NCI-H774 (cell line): ENCODE measurements around the gene HS3ST5.
A peak's percentile ranks its signal among the peaks of the same experiment; 100 is the strongest.
"Not testable (repeated sequence)": the region's sequence is repeated elsewhere in the genome, so short reads cannot be mapped to it uniquely, and the experiment has no call there.

Experiments
- DNase-seq: peaks from one replicate; lab custom pipeline; 2025; lab: John Stamatoyannopoulos, UW

Gene HS3ST5

DNA sequence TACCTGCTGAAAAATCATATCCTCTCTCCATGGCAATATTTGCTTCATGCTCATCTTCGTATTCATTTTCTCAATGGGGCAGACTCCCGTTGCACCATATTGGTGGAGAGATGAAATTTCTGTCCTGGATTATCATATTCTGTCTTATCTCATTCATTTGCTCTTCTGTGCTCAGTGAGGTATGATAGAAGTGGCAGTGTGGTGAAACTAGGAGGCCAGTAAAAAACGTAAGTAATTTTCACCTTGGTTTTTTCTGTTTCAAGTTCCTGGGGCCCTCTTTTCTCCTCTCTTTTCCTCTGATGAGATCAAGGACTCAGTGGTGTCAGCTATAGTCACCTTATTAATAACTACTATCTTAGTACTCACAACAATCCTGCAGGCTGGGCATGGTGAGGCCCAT is 189.4 kb downstream of the HS3ST5 start:
- DNase-seq = no peak

GRCh38 chr6:114151064-114151690 is 191.6 kb downstream of the HS3ST5 start:
- DNase-seq = no peak

DNA sequence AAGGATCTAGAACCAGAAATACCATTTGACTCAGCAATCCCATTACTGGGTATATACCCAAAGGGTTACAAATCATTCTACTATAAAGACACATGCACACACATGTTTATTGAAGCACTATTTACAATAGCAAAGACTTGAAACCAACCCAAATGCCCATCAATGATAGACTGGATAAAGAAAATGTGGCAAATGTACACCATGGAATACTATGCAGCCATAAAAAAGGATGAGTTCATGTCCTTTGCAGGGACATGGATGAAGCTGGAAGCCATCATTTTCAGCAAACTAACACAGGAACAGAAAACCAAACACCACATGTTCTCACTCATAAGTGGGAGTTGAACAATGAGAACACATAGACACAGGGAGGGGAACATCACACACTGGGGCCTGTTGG is 193.6 kb downstream of the HS3ST5 start:
- DNase-seq = not testable (repeated sequence)

DNA sequence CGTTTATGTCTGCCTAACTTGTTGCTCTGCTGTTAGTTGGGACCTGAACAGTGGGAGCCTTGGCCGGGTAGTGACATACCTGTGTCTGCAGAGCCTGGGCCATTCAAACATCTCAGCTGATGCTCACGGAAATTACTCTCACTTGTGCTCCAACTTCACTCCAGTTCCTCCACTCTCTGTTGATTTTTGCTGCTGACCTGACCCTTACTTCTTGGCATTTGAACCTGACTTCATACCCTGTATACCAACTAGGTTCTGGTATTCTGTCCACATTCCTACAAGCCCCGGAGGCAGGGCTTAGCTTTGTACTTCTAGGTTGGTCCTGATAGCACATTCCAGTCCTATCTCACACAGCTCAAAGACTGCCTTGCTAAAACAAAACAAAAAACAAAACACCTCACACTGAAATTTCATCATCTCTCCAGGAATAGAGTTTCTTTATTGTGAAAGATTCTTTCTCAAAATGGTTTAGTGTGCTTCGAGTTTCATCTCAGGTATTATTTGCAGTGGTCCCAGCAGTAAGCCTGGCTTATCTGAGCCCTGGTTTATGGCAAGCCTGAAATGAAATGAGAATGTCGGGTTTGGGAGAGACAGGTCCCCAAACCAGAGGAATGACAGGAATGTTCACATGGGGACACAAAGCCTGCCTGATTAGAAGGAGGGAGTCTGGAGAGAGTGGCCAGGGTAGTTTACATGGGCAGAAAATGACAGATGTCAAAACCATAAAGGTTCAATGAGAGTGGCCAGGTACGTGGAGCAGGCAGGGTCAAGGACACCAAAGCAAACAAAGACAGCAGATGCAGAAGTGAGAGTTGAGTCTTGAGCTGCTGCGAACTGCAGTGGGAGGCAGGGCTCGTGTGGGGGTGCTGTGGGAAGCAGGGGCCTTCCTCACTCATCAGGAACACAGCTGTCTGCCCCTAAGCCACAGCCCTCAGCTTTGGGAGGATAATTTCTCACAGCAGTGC is 197.7 kb downstream of the HS3ST5 start:
- no peak for DNase-seq

- no peak for DNase-seq
These were observed 200.6 kb downstream of the HS3ST5 start for GRCh38 chr6:114142258-114142657.

- DNase-seq = no peak
These were observed 202.4 kb downstream of the HS3ST5 start for GRCh38 chr6:114140416-114140815.

DNA sequence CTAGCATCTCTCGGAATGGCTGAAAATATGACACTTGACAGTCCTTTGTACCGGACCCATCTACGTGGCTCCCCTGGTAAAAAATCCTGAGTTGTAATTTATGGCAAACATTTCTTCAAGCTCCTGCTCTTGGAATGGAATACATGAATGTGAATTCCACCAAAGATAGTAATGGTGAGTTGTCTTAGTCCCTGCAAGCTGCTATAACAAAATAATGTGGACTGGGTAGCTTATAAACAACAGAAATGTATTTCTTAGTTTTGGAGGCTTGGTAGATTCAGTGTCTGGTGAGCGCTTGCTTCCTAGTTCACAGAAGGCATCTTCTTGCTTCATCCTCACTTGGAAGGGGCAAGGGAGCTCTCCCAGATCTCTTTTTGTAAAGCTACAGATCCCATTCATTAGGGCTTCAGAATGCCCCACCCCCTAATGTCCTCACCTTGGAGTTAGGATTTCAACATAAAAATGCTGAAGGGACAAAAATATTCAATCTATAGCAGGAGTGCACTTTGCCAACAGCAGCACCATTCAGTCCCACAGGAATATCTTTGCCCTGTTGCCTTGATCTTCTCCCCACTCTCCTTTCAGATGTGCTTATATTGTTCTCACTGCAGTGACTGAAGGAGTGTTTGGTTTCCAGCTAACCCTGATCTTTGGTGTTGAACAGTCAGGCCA is 204.1 kb downstream of the HS3ST5 start:
- no peak for DNase-seq

DNA sequence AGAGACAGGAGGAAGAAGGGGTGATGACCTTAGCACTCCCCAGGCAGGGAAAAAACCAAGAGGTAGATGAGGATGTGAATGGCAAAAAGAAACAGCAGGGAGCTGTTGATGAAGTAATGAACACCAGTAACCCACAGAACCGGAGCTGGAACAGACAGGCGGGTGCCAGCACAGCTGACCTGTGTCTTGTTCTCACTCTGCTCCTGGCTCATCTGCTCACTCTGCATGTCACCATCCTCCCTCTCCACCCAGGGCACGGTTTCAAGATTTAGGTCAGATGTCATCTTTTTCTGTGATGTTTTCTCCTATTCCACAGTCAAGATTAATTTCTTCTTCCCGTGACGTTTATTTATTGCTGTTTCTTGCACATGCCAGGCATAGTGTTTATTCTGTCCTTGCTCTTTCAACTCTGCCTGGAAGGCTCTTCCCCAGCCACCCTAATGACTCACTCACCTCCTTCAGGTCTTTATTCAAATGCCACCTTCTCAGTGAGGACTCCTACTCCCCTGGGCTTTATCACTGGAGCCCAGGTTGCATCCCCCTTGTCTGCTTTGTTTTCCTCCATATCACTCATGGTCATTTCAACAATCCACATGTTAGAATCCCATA is 207.4 kb downstream of the HS3ST5 start:
- no peak for DNase-seq

DNA sequence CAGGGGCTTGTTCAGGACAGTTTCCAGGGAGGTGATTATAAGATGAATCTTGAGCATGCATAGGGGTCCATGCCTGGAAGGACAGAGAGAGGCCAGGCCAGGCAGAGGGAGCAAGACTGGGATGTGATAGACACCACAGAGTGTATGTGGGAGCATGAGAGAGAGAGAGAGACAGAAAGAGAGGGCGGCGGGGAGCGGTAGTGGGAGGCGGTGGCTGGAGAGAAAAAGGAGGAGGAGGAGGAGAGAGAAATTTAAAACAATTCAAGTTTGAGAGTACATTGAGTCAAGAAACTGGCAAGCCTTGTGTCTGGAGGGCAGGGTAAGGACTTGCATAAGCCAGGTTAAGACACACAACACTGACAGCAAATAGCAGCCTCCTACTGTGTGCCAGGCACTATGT is 209.0 kb downstream of the HS3ST5 start:
- no peak for DNase-seq

- DNase-seq = no peak
These were observed 210.9 kb downstream of the HS3ST5 start for GRCh38 chr6:114131945-114132344.

- DNase-seq = no peak
These were observed 217.2 kb downstream of the HS3ST5 start for GRCh38 chr6:114125576-114125975.

DNA sequence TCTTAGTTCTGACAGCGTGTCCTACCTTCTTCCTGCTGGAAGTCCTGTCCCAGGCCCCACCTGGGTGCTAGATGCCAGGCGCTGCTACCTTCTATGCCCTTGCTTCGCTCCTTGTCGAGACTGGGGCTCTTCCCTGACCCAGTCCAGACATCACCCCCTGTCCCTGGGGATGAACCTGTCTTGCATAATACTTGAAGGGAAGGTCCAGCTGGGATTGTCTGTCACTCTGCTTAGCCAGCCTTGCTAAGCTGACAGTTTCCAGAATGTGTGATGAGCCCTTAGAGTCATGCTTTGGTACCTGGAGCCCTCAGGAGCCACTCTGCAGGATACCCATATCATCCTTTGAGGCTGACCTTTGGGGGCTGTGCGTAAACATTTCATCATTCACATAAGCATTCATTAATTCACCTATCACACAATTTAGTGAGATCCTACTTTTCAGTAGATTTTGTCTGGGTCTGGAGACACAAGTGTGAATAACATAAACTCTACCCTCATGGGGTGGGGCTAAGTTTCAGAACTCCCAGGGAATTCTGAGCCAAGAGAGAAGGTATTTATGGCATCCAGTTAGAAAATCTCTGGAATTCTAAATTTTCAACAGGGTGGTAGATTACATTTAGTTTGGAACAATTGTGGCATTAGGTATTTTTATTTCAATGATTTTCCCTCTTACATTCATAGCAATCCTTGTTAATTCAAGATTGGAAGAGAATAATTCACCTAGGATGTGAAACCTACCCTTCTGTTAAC is 220.7 kb downstream of the HS3ST5 start:
- DNase-seq = no peak

GRCh38 chr6:114119056-114119455 is 223.8 kb downstream of the HS3ST5 start:
- no peak for DNase-seq

DNA sequence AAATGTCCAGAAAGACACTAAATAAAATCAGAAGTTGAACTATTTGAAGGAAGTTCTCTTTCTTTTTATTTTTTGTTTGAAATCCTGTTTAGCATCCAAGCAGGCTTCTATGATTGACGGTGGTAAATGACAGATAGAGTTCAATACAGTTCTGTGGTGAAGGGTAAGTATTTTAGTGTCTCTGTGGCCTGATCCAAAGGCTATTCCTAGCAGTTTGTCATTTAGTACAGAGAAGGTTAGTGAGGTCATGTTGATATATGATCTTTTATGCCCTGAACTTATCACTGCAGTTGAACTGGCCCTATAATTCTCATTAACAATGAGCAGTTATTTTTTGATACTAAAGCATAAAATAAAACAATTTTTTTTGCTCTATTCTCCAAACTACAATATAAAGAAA is 227.2 kb downstream of the HS3ST5 start:
- DNase-seq = no peak

DNA sequence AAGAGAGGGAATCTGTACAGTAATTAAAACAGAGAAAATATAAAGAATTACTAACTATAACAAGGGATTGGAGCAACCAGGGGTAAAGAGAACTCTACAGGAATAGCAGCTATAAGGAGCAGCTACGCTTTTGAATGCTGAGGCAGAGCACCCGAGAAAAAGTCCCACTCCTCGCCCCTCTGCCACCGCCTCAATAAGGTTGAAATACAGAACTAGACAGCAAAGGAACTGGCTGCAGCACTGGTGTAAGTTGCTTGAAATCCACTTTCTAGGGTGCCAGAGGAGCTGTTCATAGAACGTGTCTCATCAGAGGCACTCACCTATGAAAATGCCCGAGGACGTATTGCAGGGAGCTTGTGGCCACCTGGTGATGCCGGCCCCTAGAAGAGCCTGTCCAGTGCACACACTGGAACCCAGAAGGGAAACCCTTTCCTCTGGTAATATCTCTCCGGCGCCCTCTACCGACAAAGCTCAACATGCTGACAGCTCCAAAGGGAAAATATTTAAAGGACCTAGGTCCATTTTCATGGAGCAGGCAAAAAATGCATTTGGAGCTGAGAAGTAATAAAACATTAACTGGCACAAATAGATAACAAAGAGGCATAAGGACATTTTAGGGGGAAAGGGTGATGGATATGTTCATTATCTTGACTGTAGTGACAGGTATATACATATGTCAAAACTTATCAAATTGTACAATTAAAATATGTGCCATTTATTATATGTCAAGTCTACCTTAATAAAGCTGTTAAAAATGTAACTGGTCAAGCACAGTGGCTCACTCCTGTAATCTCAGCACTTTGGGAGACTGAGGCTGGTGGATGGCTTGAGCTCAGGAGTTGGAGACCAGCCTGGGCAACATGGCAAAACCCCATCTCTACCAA is 234.5 kb downstream of the HS3ST5 start:
- peak; percentile 65 for DNase-seq

DNA sequence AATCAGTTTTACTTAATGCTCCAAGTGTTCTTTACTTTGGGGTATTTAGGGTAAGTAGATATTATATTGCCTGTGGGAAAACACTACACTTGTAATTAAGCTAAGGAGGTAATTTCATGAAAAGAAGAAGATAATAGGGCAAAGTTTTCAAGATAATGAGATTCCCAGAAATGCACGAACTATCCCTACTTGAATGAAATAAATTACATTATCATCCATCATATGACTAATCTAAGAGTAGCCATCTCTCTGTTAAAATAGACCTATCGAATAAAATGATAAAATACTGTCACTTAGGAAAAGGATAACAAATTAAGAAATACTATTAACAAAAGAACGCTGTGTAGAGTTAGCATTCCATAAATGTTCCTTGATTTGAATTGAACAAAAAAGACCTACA is 236.8 kb downstream of the HS3ST5 start:
- no peak for DNase-seq

DNA sequence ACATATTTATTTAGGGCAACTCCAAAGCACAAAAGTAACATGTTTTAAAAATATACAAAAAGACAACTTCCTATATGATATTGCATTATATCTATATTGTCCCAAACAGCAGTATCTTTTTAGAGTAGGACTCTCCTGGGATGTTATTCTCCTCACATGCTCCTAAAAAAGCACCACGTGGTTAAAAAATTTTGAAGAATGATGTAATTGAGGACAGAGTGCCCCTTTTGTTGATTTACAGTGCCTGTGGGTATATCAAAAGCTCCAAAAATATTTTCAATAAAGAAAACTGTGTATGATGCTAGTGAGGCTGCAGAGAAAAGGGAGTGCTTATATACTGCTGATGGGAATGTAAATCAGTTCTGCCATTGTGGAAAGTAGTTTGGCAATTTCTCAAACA is 241.6 kb downstream of the HS3ST5 start:
- DNase-seq = no peak

DNA sequence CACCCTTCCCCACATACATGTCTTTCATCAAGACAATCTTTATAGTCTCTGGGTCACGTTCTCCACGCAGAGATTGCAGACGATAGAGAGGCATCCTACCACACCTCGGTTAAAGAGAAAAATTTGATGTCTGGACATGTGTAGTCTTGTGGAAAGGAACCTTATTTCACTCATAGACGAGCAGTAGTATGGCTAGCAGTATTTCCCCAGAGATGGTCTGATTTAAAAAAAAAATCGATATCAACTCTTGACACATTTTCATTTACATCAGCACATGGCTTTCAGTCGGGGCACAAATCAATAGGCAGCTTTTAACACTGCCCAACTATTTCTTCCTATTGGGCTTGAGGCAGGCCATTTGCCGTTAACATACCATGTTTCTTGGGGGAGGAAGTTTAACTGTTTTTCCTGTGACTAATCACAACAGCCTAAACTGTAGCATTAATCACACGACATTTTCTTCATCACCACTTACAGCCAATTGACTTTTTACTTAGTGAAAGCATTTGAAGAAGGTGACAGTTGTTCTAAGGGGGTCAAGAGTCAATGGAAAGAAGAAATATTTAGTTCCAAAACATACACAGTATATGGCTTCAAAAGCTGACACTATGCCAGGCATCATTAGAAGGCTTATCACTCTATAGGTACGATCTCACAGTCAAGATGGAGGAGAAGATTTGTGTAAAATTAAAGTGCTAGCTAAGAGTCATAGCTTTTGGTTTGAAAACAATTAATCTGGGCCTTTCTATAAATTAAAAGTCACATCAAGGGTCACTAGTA is 242.4 kb downstream of the HS3ST5 start:
- DNase-seq = no peak

DNA sequence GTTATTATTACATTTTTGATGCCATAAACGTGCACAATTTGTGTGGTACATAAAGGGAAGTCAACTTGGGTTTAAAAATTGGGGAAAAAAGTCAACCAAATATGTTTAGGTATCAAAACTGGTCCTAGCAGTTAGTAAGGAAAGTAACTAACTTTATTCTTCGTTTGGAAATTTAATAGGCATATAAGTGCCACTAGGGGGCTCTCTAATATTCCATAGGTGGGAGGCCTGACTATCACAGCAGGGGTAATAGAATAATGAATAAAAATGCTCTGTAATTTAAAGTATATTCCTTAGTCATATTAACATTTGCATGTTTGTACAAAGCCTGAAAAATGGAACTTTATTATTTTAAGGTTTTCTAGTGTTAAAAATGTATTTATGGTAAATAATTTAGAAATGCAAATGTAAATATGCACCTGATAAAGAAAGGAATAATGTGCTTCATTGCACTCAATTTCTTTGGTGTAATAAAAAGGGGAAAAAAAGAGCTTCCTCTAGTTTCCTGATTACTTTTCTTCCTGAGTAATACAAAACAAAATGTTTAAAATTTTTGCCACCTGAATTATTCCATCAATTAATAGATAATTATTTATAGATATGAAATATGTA is 246.2 kb downstream of the HS3ST5 start:
- peak; percentile 81 for DNase-seq
